NK-92 treated with Interleukin-12 subunit alpha and Interleukin-12 subunit beta, amount 100 ng/mL, for 24 hours (cell line): Measurements from ENCODE around the gene PGM5.

Experiments used
- DNase-seq: peaks from one replicate; lab custom pipeline; 2025; lab: John Stamatoyannopoulos, UW

PGM5 gene

DNA sequence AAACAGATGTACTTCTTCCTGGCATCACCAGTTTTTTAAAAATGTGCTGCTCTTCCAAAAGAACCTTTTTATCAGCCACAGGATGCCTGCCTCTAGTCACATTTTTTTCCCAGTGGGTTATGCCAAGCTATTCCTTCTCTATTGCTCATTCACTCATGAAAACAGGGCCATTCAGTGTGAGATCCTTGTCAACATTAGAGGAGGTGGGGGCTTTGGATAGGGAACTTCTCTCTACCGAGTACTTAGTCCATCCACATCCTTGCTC, 181.1 kb downstream of the PGM5 start:
- DNase-seq = no peak

DNA sequence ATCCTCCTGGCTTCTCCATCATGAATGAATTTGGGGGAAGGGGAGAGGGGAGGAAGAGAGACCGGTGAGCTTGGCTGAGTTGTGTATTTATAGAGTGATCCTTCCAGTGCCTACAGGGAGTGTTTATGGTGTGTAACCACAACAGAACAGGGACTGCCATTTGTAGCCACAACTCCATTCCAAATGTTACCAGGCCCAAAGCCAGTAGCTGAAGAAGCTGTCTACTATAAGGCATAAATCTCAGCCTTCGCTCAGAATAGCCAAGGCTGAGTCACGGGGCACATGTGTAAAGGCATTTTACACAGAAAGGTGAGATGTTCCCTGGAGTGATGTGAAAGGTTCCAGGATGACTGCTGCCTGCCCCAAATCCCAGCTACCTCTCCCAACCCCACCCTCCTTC, 181.8 kb downstream of the PGM5 start:
- DNase-seq = no peak

DNA sequence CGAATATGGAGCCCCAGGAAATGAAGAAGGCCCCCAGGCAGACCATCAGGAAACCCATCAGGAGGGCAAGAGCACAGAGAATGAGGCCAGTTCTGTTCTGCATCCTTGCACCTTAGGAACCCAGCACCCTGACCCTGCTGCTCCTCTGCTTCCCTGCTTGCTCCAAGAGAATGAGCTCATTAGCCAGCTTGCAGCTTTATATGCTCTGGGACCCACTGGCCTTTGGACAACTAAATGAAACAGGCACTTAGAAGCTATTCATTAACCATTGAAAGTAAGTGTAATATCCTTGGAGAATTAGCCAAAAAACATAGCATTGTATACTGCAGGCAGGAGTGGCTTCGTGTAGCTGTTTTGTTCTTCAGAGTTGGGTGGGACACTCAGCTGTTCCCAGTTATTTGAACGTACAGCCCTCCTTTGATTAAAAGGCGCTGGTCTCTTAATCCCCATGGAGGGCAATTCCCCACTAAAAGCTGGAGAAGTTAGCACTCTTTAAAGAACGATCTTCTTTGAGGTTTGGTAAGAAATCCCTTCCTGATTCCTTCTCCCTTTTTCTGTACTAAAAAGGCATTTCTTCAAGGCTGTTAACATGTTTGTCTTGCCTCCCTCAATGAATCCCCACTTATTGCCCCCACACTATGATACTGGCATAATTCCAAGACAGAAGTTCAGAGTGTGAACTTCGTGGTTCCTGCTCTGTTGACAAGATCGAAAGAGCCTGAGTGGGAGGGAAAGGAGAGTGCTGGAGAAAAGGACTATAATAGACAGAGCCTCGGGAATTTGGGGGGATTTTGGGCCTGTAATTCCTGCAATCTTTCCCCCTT, 184.5 kb downstream of the PGM5 start, which contains the start of gene TMEM252:
TMEM252 (minus strand) TSS at position 172 of the 824 bp plus-strand sequence; CDS start at position 103, 69 bp downstream.
- DNase-seq = no peak

DNA sequence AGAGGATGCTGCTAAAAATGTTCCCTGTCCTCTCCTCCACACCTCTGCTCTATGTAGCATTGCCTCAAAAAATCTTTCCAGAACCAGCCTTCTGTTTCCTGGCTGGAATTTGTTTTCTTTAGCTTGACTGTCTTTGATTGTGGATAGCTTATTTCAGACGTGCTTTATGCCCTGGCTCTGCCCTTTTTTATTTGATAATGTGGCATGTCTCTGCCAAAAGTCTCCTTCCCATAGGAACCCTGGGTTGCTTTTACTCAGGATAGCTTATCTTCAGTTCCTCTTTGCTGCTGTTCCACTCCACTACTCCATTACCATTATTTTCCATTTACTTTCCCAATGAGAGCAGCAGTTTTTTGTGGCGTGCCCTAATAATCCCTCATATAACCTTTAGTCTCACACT, 185.2 kb downstream of the PGM5 start:
- DNase-seq = no peak

DNA sequence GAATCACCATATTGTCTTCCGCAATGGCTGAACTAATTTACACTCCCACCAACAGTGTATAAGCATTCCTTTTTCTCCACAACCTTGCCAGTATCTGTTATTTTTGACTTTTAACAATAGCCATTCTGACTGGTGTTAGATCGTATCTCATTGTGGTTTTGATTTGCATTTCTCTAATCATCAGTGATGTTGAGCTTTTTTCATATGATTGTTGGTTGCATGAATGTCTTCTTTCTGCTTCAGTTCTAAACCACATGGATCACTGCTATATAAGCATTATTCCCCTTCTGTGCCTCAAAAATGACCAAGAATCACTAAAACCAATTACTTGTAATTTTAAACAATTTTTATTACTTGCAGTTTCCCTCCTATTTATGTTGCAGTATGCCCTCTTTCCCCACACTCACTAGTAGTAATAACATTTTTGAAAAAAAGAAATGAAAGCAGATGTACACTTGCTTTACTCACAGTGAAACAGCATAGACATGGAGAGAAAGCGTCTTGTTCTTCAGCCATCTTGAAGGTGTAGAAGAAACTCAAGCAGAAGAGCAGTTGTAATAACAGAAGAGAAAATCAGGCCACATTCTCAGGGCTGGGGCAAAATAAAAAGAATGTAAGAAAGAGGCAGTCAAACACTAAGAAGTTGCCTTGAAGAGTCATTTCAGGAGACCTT, 188.8 kb downstream of the PGM5 start:
- no peak for DNase-seq

DNA sequence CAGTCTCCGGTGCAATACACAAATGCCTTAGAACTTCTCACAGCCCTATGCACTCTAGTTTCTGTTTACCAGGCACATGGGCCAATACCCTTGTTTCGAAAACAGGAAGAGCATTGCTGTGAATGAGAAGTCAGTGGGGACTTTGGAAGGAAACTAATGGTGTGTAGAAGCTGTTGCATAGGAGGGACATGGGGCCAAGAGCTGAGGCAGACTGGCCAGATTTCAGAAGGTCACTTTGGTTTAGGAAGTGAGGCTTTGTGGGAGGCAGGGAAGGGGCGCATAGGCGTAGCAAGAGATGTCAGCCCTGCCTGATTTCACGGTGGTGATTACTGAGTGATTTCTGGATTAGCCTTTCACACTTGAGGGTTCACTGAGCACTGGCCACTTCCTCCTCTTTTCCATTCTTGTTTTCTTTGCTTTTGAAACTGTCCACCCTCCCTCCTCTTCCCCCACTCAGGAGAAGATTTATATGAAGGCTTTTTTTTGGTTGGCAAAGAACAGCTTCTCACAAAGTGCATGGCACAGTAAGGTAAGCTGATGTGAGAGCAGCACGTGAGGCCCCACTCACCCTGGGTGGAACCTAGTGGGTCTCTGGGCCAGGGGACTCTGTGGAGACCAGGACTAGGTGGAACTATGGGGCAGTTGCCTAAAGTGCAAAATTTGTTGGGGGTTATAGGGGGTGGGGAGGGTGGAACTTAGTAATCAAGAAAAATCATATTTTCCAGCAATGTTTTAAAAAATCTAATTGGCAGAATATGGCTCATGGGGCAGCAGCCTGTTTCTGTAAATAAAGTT, 190.4 kb downstream of the PGM5 start:
- no peak for DNase-seq

DNA sequence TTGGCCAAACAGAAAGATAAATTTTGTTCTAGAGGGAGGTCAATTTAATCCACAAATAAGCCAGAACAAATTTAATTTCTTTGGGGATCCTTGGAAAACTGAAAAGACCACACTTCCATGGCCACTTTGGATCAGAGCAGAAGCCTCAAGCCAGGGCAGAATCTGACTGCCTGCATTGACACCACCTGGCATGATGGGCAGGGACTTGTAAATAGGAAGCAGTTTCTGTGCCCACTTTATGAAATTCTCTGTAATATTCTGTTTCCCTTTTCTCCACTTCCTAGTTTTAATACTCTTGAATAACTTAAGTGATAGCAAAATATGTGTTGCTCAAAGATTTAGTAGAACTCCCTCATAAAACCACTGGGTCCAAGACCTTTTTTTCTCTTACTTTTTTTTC, 191.0 kb downstream of the PGM5 start:
- no peak for DNase-seq

DNA sequence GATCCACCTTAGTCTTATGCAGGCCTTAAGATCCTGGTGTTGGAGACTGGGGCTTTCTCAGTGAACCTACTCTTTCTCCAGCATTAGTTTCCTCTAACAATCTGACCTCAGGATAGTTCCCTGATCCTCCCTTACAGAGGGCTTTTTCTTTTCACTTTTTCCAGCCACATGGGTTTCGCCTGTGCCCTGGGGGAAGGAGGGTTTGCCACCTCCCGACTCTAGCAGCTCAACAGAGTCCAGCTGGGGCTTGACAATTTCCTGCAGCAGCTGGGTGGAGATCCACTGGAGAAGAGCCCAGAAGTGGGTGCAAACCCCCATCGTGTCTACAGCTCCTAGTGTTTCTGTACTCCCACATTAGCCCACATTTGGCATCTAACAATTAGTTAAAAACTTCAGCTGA, 191.8 kb downstream of the PGM5 start:
- no peak for DNase-seq

DNA sequence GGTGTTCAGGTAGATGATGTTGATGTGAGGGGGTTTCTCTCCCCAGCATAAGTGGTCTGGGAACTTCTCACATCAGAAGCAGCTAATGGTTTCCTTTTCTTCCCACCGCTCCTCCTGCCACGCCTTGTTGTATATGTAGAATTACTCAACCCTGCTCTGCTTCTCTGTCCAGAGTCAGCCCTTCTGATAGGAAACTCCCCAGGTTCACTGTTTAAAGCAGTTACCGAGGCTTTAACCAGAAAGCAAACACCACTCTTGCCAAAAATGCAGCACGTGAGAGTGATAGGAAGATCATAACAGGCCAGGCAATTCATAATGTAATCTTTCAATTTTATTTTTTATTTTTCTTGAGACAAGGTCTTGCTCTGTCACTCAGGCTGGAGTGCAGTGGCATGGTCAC, 194.8 kb downstream of the PGM5 start:
- DNase-seq = no peak

DNA sequence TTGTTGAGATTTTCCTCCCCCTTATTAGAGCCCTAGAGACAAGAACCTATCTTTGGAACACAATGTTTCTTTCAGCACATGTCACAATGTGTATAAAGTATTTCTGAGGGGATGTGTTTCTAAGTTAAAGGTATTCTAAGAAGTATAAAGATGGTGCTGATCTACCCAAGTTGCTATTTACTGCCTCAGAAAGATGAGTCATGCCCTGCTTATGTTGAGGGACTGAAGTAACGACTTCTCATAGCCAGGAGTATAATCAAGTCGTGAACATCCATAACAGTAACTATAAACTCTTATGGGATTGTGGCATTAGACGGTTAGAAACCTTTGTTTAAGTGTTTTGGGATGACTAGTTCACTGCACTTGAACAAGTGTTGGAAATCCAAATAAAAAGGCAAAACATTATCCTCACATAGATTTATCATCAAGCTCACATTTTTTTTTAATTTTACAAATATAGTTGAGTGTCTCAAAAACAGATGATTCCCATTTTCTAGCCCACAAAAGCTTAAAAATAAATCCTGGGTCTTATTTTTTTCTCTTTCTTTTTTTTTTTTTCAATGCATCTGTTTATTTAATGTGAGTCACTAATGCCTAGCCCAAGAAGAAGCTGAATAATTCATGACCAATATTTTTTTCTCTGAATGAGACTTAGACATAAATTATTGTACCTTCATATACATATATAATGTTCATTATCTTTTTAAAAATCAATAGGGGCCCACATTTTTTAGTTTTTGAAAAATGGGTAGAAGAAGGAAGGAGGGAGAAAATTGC, 196.5 kb downstream of the PGM5 start:
- DNase-seq = no peak

DNA sequence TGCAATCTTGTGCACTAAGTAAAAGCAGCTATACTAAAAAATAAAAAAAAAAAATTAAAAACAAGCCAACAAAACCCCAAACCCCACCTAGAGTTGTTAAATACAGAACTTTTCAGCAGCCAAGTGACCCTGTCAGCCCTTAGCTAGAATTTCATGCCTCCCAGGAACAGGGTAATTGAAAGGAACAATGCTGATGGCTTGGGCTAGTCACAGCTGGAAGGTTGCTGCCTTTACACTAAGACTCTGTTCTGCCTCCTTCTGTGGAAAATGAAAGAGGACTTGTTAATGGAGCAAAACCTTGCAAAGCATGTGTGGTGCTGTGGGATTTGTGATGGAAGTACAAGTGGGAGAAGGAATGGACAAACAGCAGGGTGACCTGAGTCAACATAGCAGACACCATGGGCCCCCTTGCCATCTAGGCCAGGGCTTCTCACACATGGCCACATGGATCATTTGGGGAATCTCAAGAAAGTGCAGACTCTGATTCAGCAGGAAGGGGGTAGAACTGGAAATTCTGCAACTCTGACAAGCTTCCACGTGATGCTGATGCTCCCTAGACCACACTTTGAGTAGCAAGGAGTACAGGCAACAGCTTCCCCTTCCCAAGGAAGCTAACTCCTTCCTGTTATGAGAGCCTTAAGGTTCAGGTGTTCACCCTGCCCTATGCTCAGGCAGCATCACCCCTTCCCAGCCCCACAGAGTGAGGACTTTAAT, 199.2 kb downstream of the PGM5 start:
- DNase-seq = no peak

DNA sequence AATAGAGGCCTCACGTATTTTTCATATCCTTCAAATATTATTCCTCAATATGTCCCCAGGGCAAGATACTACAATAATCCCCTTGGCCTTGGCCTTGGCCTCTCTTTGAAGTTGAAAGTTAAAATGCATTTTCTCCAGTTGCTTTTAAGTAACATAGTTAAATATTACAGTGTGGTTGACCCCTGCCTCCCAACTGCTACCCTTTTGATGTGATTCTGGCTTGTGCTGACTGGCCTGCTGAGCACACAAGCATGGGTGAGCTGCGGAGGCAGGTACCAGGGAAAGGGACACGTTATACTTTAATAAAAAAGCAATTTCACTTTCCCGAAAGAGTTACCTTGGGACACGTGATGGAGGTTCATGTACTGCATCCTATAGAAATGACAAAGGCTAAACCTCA, 202.1 kb downstream of the PGM5 start:
- no peak for DNase-seq

DNA sequence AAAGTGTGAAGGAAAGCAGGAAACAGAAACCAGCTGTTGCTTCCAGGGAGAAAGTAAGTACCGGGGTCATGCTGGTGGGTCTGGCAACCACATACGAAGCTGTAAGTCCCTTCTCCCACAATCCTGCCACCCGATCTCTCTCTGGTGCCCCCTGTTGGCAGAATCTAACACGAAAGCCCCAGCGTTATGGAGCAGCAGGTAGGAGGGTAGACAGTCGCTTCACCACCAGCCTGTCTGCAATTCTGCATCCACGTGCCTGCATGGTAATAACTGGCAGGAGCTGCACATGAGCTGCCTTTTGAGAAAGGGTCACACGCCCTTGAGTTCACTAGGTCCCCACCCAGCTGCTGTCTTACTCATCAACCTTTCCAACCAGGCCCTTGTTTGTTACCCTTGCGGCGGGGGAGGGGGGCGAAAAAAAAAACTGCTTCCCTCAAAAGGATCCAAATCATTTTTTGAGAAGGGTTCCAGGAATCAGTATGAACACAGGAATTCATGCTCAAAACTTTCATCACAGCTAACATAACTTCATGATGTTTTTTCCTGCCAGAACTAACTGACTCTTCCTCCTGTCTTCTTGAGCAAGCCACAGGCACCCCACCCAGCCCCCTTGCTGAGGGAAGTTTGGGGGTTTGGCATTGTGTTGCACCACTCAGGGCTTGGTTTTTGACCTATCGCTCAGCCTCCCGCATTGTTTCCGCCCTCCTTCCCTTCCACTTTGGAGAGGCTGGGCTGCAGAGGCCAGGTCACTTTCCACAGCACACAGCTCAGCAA, 203.8 kb downstream of the PGM5 start:
- no peak for DNase-seq

DNA sequence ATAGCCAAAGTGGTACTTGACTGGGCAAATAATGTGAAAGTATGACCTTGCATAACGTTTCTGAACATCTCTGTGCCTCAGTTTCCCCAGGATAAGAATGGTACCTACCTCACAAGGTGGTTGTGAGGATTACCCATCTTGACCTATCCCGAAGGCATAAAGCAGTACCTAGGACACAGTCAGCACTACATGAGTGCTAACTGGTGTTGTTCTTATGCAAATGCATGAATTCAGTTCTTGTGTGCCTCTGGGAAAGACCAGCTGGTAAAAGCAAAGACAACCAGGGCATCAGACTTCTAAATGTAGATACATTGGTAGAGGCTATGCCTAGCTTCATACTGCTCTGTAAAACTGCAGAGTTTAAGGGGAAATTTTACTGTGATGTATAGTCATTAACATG, 206.1 kb downstream of the PGM5 start:
- DNase-seq = no peak

DNA sequence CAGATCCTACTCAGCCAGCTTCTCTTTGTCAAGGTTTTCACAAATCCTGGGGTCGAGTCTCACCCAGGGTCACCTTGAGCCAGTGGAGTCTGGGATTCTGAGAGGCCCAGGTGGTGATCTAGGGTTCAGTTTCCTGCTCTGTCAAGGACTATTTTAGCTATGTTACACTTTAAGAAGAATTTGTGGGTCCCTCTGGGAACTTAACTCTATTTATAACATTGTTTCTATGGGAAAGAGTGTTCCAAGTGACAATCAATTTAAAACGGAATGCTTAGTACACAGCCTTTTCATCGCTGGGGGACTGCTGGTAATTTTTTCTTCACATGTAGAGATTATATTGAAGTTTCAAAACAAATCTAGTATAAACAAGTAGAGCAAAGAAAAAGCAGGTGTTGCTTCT, 211.2 kb downstream of the PGM5 start:
- DNase-seq = no peak

DNA sequence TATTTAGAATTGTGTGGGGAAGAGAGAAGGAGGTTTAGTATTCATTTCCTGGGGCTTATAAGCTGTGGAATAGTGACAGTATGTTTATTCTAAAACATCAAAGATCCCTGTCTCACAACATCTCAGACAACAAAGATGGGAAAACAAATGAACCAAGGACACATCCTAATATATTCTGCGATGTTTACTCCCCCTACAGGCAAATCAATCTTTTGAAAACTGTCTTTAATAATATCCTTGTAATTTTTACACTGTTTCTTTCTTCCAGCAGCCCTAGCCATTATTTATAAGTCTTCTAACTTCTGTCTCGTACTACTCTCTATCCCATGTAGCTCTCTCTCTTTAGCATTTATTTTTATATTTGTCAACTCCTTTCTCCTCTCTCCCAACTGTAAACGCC, 217.7 kb downstream of the PGM5 start:
- no peak for DNase-seq

DNA sequence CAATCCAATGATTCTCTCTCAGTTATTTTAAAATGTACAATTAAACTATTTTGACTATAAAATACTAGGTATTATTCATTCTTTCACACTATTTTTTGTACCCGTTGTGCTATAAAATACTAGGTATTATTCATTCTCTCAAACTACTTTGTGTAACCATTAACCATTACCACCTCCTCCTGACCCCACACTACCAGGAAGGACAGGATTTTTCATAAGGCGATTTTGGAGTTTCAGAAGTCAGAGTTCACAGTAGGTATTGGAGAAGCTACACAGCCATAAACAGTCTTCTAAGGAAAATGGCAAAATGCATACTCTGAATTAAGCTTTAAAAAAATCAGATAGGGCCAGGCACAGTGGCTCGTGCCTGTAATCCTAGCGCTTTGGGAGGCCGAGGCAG, 219.4 kb downstream of the PGM5 start:
- no peak for DNase-seq

DNA sequence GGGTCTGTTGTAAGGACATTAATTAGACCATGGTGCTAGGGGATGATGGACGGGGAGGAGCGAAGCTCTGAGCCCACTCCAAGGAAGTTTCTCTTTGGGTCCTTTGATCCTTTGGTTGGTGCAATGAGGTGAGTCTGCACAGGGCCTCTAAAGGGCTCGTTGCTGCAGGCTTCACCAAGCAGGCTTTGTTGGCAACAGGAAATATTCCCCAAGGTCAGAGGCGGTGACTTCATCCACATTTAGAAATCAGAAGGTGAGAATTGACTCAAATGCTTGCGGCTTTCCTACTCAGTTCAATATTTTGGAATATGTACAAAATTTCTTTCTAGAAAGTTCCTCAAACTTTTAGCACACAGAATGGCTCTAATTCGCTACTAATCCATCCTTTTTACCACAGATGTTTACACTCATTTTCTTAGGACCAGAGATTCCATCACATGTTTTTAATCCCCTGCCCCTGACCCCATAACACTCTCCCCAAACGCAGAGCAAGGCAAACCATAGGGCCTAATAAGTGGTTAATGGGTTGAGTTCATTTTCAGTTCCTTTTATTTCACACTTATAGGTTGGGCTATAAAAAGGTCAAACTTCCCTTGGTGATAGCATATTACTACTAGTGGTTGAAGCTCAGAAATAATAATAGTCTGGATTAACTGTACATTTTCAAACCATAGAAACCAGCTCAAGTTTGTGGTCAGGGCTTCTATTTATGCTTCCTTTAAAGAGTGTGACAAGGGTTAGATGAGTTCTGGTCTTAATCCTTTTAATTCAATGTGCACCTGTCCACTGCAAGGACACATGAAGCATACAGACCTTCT, 221.6 kb downstream of the PGM5 start:
- no peak for DNase-seq
